HG02852 (cell line): ENCODE measurements around the gene CDO1.

Experiments
- ATAC-seq: cut with Tn5 transposase; IDR thresholded peaks from one replicate; pipeline ENCODE4 v1.9.1; 2021; ENCODE audit warnings: mild to moderate bottlenecking, moderate library complexity; ENCODE audit not compliant: unreplicated experiment

The CDO1 gene

DNA sequence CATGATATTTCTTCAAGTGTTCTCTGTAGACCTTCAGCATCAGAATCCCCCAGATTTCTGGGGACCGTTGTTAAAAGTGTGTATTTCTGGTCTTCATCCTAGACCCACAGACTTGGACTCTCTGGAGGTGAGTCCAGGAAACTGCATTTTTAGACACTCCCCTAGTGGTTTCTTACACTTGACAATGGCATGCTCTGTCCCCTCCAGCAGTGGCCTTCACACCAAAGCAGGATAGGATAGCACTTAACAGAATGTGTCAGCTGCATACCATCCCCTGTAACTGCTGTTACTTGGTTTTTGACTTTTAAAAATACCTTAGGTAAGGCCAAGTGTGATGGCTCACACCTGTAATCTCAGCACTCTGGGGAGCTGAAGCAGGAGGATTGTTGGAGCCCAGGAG is 20.8 kb downstream of the CDO1 start:
- ATAC-seq, result no peak

DNA sequence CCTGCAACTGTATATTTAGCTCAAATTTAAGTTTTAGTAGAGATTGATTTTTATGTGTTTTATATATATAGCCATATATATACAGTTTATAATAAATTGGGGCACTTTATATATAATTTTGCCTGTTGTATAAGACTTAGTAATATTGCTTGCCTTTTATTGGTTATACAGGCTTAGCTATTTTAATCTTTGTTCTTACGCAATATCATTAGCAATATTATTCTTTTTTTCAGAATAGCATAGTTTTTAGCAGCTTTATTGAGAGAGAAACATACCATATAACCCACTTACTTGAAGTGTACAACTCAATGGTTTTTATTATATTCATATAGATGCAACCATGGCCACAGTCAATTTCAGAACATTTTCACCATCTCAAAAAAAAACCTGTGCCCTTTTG is 28.0 kb downstream of the CDO1 start:
- ATAC-seq, result no peak

DNA sequence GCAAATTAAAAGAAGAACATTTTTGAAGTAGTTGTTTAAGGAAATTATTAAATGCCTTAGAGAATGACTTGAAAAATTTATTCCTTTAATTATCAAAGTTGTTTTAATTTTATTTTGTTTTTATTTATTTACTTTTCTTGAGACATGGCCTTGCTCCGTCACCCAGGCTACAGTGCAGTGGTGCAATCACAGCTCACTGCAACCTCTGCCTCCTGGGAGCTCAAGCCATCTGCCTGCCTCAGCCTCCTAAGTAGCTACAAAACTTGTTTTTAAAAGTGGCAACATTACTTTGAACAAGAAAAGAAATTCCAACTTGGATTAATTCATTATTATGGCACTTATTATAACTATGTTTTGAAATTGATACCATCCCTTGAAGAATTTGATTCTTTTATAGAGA is 29.0 kb downstream of the CDO1 start:
- ATAC-seq, result no peak

DNA sequence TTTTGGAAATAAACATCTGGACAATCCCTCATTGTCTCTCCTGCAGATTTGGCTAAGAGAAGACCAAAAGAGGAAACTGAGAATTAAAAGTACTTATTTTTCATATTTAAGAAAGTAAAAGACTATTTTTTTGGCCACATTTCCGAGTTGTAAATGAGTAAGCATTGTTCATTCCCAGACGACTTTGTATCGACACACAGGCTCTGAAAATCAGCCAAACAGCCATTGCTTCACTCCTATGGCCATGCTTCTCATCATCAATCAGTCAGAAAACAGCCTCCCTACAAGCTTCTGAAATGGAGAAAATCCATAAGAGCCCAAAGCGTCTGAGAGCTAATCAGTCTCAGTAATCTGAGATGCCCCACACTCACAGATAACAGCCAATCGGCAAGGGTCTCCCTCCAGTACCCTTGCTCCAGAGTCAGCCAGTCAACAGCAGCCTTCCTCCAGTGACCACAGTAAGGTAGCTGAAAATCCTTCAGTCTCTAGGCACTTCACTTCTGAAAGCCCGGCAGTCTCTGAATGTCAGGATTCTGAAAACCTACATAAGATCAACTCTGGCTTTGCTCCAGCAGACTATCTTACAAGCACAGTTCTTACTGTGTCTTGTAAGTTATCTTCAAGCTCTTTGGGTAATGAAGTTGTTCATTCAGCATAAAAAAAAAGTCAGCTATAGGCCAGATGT is 30.9 kb downstream of the CDO1 start:
- no peak for ATAC-seq

DNA sequence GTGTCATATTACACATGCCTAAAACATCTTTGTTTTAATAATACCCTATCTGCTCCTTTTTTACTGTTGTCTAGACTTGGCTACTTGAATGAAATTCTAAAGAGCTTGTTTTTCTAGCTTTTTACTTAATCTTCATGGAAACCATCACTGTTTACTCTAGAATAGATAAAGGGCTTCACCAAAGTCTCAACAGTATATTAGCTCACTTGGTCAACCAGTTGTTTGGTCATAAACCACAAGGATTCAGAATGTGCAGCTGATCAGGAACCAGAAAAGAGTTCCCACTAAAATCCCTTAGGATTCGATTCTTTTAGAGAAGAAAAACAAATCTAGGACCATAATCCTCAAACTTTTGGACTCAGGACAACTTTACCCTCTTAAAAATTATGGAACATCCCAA is 38.0 kb downstream of the CDO1 start:
- ATAC-seq, result no peak

DNA sequence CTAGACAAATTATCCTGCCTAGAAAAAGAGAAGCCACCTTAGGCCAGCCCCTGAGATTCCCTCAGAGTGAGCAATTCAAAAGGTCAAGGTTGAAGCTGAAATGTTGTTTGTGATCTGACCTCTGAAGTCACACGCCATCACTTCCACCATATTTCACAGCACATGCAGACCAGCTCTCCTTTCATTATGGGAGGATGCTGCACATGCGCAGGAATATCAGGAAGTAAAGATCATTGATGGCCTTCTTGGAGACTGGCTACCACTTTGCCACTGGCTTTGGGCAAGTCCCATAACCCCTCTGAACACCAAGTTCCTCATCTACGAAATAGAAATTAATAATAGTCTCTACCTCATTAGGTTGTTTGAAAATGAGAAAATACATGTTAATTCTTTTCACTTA is 39.5 kb downstream of the CDO1 start:
- ATAC-seq, result no peak

DNA sequence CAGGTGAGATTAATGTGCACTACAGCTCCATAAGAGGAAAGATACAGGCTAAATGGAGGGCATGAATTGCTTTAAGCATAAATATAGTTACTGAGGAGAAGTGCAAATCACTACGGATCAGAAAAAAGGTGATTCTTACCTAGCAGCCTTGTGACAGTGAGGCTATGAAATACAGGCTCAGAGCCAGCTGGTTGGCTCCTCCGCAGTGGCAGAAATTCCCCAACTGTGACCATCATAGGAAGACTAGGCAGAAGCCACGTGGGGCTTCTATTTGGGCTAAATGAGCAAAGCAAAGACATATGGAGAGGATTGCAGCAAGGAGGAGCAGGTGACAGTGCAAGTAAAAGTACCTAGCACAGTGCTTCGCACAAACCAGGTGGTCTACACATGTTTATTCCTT is 40.5 kb downstream of the CDO1 start:
- no peak for ATAC-seq

DNA sequence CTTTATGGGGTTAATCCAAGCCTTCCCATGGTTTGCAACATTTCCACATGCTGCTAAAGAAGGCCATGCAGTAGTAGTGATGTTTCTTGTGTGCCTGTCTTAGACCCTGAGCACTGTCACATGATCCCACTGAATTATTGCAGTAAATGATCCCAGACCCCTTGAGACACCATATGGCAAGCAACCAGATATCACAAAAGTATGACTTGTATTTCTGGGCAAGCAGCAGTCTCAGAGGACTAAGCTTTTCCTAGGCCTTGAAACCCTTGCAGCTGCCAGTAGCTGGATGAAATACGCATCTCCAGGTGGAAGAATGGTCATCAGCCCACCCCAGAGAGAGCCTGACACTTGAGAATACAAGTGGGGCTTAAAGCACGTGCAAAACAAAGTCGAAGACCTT is 41.8 kb downstream of the CDO1 start:
- no peak for ATAC-seq

DNA sequence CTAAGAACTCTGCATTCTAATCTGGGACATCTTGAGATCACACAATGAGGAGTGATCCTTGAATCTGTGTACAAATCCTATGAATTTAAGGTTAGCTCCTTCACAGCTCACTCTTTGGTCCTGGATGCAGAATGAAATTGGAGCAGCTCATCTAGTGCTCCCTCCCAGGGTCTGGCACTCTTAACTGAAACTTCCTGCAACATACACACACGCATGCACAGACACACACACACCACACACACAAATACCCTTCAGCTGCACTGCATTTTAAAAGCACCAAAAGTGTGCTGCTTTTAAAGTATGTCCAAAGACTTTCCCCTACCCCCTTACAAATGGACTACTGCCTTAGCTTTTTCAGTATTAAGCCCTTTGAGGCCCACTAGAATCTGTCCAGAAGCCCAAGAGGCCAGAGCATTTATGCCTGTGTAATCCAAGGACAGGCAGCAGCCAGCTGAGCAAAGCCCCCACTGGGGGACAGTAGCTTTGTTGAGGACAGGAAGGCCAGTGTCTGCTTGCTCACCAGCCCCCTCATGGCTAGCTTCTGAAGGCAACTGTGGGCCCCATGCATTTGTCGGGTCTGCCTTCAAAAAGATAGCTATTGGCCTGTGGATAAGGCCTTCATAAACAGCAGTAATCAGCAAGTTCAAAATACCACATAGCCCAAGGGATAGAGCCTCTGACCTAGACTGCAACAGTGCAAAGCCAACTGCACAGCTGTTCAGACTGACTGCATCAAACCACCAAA is 43.6 kb downstream of the CDO1 start:
- ATAC-seq, result no peak

DNA sequence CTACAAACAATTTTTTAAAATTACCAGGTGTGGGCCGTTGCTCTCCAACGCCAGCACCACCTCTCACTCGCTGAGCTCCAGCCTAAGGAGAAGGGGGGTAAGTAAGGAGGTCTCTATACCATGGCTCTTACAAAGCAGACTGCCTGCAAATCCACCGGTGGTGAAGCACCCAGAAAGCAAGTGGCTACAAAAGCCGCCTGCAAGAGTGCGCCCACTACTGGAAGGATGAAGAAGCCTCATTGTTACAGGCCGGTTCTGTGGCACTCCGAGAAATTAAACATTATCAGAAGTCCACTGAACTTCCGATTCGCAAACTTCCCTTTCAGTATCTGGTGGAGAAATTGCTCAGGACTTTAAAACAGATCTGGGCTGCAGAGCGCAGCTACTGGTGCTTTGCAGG is 46.0 kb downstream of the CDO1 start:
- ATAC-seq, result no peak

DNA sequence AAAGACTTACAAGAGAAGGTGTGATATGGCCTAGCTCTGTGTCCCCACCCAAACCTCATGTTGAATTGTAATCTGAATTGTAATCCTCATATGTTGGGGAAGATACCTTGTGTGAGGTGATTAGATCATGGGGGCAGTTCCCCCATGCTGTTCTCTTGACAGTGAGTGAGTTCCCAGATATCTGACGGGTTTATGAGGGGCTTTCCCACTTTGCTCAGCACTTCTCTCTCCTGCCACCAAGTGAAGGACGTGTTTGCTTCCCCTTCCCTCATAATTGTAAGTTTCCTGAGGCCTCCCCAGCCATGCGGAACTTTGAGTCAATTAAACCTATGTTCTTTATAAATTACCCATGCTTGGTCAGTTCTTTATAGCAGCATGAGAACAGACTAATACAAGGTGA is 49.0 kb downstream of the CDO1 start:
- ATAC-seq, result no peak

DNA sequence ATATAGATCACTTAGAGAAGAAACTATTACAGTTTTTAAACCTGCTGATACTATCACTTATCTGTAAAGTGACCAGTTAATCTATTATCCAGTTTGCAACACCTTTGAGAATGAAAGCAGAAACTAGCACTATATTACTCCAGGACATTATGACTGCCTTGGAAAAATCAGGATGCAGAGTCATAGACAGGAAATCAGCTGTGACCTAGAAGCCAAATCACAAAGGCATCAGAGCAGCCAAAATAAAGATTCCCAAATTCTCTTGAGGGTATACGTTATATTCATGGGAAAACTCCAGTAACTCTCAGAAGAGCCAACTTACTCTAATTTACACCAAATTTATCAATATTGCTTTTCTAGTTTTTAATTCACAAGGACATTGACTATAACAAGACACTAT is 49.9 kb downstream of the CDO1 start:
- no peak for ATAC-seq

DNA sequence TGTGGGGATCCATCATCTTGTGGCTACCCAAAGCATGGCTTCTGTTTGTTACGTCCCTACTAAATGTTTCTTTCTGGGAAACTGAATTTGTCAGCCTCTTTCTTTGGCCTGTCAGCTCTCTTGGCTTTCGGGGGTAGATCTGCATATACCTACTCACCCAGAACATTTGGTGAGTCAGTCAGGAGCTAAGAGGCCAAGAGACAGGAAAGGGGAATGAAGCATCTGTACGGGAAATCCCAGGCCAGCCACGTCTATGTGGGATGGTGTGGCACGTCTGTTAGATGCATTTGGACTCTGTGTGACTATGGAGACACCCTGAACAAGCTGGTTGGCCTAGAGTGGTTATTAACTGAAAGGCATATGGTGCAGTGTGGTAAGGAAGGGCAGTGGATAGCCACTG is 58.1 kb downstream of the CDO1 start:
- ATAC-seq, result peak; percentile 82

DNA sequence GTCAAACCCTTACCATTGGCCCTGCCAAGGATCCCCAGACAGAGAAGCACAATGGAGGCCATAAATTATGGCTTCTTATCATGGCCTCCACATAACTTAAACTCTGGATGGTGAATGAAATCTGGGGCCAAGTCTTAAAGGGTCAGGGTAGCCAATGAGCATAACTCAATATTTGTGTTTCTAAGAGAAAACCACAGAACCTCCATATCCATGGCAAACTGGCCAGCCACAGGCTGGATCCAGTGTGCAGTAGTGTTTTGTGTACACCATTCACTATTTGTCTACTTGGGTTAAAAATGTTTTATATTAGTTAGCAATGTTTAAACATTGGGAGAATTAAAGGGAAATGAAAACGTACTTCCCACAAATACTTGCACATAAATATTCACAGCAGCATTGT is 60.8 kb downstream of the CDO1 start:
- no peak for ATAC-seq
